Right lobe of liver (tissue), 6 donors: ENCODE measurements around the gene DUSP22. TPM values are rescaled to one million over a fixed set of nuclear protein-coding genes. Genes with fewer than 3 reads are reported as not detected.

ENCODE experiments used
- ATAC-seq, 4 donors: fragments of 200-7000 bp; cut with Tn5 transposase; one replicate each; pipeline ENCODE4 v1.9.1; 2020; ENCODE audit warnings: mild to moderate bottlenecking in 4 of 4, moderate library complexity in 4 of 4
- DNase-seq, 3 donors: peaks; one replicate each; pipeline ENCODE4 v3.0.0-alpha.2; 2020
- H3K27ac ChIP-seq, 3 donors: fragments of 200-600 bp; one replicate each; pipeline ENCODE4 v1.8.0; 2022
- H3K27me3 ChIP-seq, 2 donors: fragments of 200-600 bp; one replicate each; pipeline ENCODE4 v1.8.0; 2022
- H3K36me3 ChIP-seq, 4 donors: fragments of 200-600 bp; sonication (generic) in 1 of 4; one replicate each; pipeline versions ENCODE4 v1.5.1 to v1.8.0; 2017 to 2022; ENCODE audit warnings: control low read depth in 1 of 4
- H3K4me1 ChIP-seq, 4 donors: fragments of 200-600 bp; sonication (generic) in 1 of 4; one replicate each; pipeline versions ENCODE4 v1.5.1 to v1.8.0; 2017 to 2022; ENCODE audit warnings: control low read depth in 1 of 4
- H3K4me3 ChIP-seq, 3 donors: fragments of 200-600 bp; one replicate each; pipeline ENCODE4 v1.8.0; 2022
- H3K9me3 ChIP-seq, 4 donors: fragments of 200-600 bp; sonication (generic) in 1 of 4; one replicate each; pipeline versions ENCODE4 v1.5.1 to v1.8.0; 2017 to 2022; ENCODE audit warnings: control low read depth in 1 of 4
- CTCF ChIP-seq, 4 donors: fragments of 200-600 bp in 3 of 4; fragments of 450-650 bp in 1 of 4; IDR thresholded peaks; one replicate each; pipeline versions ENCODE4 v1.5.1 to v1.8.0; 2016 to 2022; ENCODE audit warnings: antibody characterized with exemption in 4 of 4, mild to moderate bottlenecking in 2 of 4
- POLR2A ChIP-seq: fragments of 450-650 bp; IDR thresholded peaks from one replicate; pipeline ENCODE4 v1.6.1; 2017; ENCODE audit warnings: antibody characterized with exemption, mild to moderate bottlenecking
- WGBS: methylation state at CpG from one replicate; pipeline ENCODE4 v1.1.6; 2018; ENCODE audit warnings: low coverage, low lambda C conversion rate; ENCODE audit not compliant: insufficient coverage; ENCODE audit errors: missing lambda C conversion rate; 5-methylcytosine and 5-hydroxymethylcytosine counted together
- intact Hi-C, 2 donors: fragments of 100-400 bp; cut with DNase I; formaldehyde crosslinking; loops; one replicate each; pipeline versions ENCODE4 v1.11.2 to v1.14.1; 2022
- total RNA-seq, 6 experiments: library from RNA; depleted of rRNA in 2 of 6; stranded (reverse); fragments of >200 nt in 2 of 6; fragmentation: NEBNext Ultra II Directional in 3 of 6; extraction: Animal tissue kit (Norgen Biotek cat#: 25700) in 3 of 6; gene quantifications; one replicate each; pipeline versions ENCODE4 v1.1.0 to v1.2.4, GENCODE V29; 2016 to 2023
- donor health status: DM: no; HTN: yes; CAD: no.
- donor health status: DM: no; HTN: no; CAD: no.
- donor health status: DM: no; HTN: no; CAD: no.
- donor health status: DM: no; HTN: yes; CAD: no.
- donor health status: DM: no; HTN: yes; CAD: no.

The DUSP22 gene
- total RNA-seq, 6 experiments from 2014 or later: 20.6 to 24.8 (median 21.3) TPM

- ATAC-seq (no peak), DNase-seq (peak in 1 of 3 donors; percentile 44)
- Histone ChIP-seq H3K4me1 (peaks cover 0 to 12% (median 4%) of the 10 kb centered on the region in 4 donors), H3K4me3 (no peak overlapping the region), H3K9me3 (no peaks in the 10 kb centered on the region), H3K27me3 (no peaks in the 10 kb centered on the region), H3K27ac (peak overlapping the region in 1 of 3 donors; percentile 96), H3K36me3 (no peaks in the 10 kb centered on the region)
- TF ChIP-seq CTCF (IDR thresholded peaks at IDR 0.05) (no peak), POLR2A (no peak)
- intact Hi-C loops: no loop called here
- 66% methylated on average over 14 of the region's 14 CpGs for WGBS
These were observed 70.1 kb downstream of the DUSP22 start for GRCh38 chr6:362231-362923.

GRCh38 chr6:362924-363249 is 70.6 kb downstream of the DUSP22 start:
- intact Hi-C loops: no loop called here
- TF ChIP-seq POLR2A: no peak
- no peak for TF ChIP-seq CTCF (IDR thresholded peaks at IDR 0.05)
- Histone ChIP-seq H3K27me3 (no peaks in the 10 kb centered on the region), H3K9me3 (no peaks in the 10 kb centered on the region), H3K4me3 (no peak overlapping the region), H3K36me3 (no peaks in the 10 kb centered on the region), H3K27ac (no peak overlapping the region), H3K4me1 (peaks cover 0 to 12% (median 4%) of the 10 kb centered on the region in 4 donors)
- no peak for ATAC-seq
- no peak for DNase-seq
- 73% methylated on average over 5 of the region's 5 CpGs for WGBS

- TF ChIP-seq CTCF (IDR thresholded peaks at IDR 0.05) (no peak), POLR2A (no peak)
- no peak overlapping the region for H3K4me3 ChIP-seq
- ATAC-seq: no peak
- peaks cover 0 to 12% (median 4%) of the 10 kb centered on the region in 4 donors for H3K4me1 ChIP-seq
- no peaks in the 10 kb centered on the region for H3K9me3 ChIP-seq
- no peak for DNase-seq
- no peaks in the 10 kb centered on the region for H3K36me3 ChIP-seq
- intact Hi-C loops: no loop called here
- H3K27ac ChIP-seq: no peak overlapping the region
- H3K27me3 ChIP-seq: peaks cover 0 to under 1% of the 10 kb centered on the region in 2 donors
- 67% methylated on average over 11 of the region's 12 CpGs for WGBS
These were observed 71.0 kb downstream of the DUSP22 start for GRCh38 chr6:363291-363690.

- DNase-seq: peak in 1 of 3 donors; percentile 40
- H3K4me1 ChIP-seq: peaks cover 0 to 12% (median 4%) of the 10 kb centered on the region in 4 donors
- H3K27me3 ChIP-seq: peaks cover 0 to 3% of the 10 kb centered on the region in 2 donors
- H3K4me3 ChIP-seq: no peak overlapping the region
- no peak for ATAC-seq
- 75% methylated on average over 13 of the region's 13 CpGs for WGBS
- H3K36me3 ChIP-seq: no peaks in the 10 kb centered on the region
- TF ChIP-seq CTCF (IDR thresholded peaks at IDR 0.05): no peak
- no peak for TF ChIP-seq POLR2A
- H3K27ac ChIP-seq: no peak overlapping the region
- intact Hi-C loops: no loop called here
- no peaks in the 10 kb centered on the region for H3K9me3 ChIP-seq
These were observed 71.6 kb downstream of the DUSP22 start for GRCh38 chr6:363909-364308.
